Immature natural killer cell (primary cell): ENCODE measurements around the gene KLHL17. TPM values are rescaled to one million over a fixed set of nuclear protein-coding genes. Genes with fewer than 3 reads are reported as not detected.

Experiments
- DNase-seq, 3 donors: peaks; one replicate each; pipeline ENCODE4 v3.0.0; 2022; ENCODE audit warnings: mixed read lengths in 1 of 3
- H3K27ac Mint-ChIP-seq, 6 donors: one replicate each; pipeline ENCODE4 v1.8.0; 2020; ENCODE audit warnings: mixed read lengths in 6 of 6, mild to moderate bottlenecking in 5 of 6, inconsistent platforms in 4 of 6, moderate library complexity in 3 of 6
- H3K27me3 Mint-ChIP-seq, 3 donors: one replicate each; pipeline ENCODE4 v1.8.0; 2020 to 2021; ENCODE audit warnings: low read depth in 3 of 3, mild to moderate bottlenecking in 3 of 3, mixed read lengths in 3 of 3, moderate library complexity in 3 of 3, inconsistent platforms in 1 of 3
- H3K36me3 Mint-ChIP-seq, 3 donors: one replicate each; pipeline ENCODE4 v1.8.0; 2020; ENCODE audit warnings: mixed read lengths in 3 of 3, inconsistent platforms in 2 of 3, mild to moderate bottlenecking in 2 of 3
- H3K4me1 Mint-ChIP-seq, 2 donors: one replicate each; pipeline ENCODE4 v1.8.0; 2020; ENCODE audit warnings: inconsistent platforms in 2 of 2, mild to moderate bottlenecking in 2 of 2, mixed read lengths in 2 of 2, moderate library complexity in 1 of 2
- H3K4me3 Mint-ChIP-seq, 5 donors: one replicate each; pipeline ENCODE4 v1.8.0; 2020; ENCODE audit warnings: mild to moderate bottlenecking in 5 of 5, mixed read lengths in 5 of 5, inconsistent platforms in 3 of 5, moderate library complexity in 3 of 5
- H3K9me3 Mint-ChIP-seq, 6 donors: one replicate each; pipeline ENCODE4 v1.8.0; 2020; ENCODE audit warnings: mild to moderate bottlenecking in 6 of 6, mixed read lengths in 6 of 6, inconsistent platforms in 4 of 6, moderate library complexity in 3 of 6
- polyA plus RNA-seq, 3 donors: library from polyadenylated mRNA; unstranded; fragments of 300-500 nt; fragmentation: Illumina TruSeq; gene quantifications; one replicate each; pipeline ENCODE4 v1.2.3, GENCODE V29; 2021

Gene KLHL17
- polyA plus RNA-seq, 3 donors from 2014 or later: 1.8 to 2.2 TPM; not detected in 1

GRCh38 chr1:936348-937264 lies 23.8 kb upstream of the KLHL17 start:
- no peak overlapping the region for H3K4me3 Mint-ChIP-seq
- peaks cover 2 to 9% of the 10 kb centered on the region in 2 donors for H3K4me1 Mint-ChIP-seq
- H3K36me3 Mint-ChIP-seq: no peaks in the 10 kb centered on the region
- no peak for DNase-seq
- no peaks in the 10 kb centered on the region for H3K9me3 Mint-ChIP-seq
- H3K27me3 Mint-ChIP-seq: peaks cover 4 to 18% (median 12%) of the 10 kb centered on the region in 3 donors
- no peak overlapping the region for H3K27ac Mint-ChIP-seq

- Mint-ChIP-seq H3K27me3 (peaks cover 4 to 18% (median 11%) of the 10 kb centered on the region in 3 donors), H3K36me3 (no peaks in the 10 kb centered on the region), H3K4me3 (no peak overlapping the region), H3K27ac (no peak overlapping the region), H3K9me3 (no peaks in the 10 kb centered on the region), H3K4me1 (peaks cover 0 to 8% of the 10 kb centered on the region in 2 donors)
- DNase-seq: no peak
These were observed 22.9 kb upstream of the KLHL17 start for GRCh38 chr1:937521-937920.

GRCh38 chr1:938088-938683 lies 22.2 kb upstream of the KLHL17 start:
- H3K27me3 Mint-ChIP-seq: peaks cover 4 to 17% (median 10%) of the 10 kb centered on the region in 3 donors
- H3K36me3 Mint-ChIP-seq: no peaks in the 10 kb centered on the region
- H3K27ac Mint-ChIP-seq: no peak overlapping the region
- peaks cover 0 to 8% of the 10 kb centered on the region in 2 donors for H3K4me1 Mint-ChIP-seq
- H3K4me3 Mint-ChIP-seq: no peak overlapping the region
- no peaks in the 10 kb centered on the region for H3K9me3 Mint-ChIP-seq
- no peak for DNase-seq

DNA sequence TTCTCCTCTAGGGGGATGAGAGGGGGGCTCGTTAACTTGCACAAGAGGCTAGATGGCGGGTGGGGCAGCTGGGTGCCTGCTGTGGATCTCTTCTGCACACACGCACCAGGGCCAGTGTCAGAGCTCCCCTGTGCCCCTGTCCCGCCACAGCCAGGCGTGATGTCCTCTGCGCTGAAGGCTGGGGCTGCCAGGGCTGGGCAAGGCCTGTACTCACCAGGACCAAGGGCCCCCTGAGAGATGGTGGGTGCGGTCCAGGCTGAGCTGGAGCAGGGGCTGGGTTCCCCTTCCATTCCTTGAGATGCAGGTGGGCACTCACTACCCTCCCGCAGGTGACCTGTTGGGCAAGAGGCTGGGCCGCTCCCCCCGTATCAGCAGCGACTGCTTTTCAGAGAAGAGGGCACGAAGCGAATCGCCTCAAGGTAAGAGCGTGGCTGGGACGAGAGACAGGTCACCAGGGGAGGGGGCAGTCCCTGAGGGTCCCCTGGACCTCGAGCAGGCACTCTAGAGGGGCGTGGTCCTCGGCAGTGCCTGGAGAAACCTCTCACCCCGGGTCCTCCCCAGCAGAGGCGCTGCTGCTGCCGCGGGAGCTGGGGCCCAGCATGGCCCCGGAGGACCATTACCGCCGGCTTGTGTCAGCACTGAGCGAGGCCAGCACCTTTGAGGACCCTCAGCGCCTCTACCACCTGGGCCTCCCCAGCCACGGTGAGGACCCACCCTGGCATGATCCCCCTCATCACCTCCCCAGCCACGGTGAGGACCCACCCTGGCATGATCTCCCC lies 21.5 kb upstream of the KLHL17 start:
- Mint-ChIP-seq H3K4me1 (peaks cover 0 to 8% of the 10 kb centered on the region in 2 donors), H3K27me3 (peaks cover 4 to 19% (median 10%) of the 10 kb centered on the region in 3 donors), H3K9me3 (no peaks in the 10 kb centered on the region), H3K27ac (no peak overlapping the region), H3K36me3 (no peaks in the 10 kb centered on the region), H3K4me3 (peak overlapping the region in 1 of 5 donors; percentile 38)
- no peak for DNase-seq

DNA sequence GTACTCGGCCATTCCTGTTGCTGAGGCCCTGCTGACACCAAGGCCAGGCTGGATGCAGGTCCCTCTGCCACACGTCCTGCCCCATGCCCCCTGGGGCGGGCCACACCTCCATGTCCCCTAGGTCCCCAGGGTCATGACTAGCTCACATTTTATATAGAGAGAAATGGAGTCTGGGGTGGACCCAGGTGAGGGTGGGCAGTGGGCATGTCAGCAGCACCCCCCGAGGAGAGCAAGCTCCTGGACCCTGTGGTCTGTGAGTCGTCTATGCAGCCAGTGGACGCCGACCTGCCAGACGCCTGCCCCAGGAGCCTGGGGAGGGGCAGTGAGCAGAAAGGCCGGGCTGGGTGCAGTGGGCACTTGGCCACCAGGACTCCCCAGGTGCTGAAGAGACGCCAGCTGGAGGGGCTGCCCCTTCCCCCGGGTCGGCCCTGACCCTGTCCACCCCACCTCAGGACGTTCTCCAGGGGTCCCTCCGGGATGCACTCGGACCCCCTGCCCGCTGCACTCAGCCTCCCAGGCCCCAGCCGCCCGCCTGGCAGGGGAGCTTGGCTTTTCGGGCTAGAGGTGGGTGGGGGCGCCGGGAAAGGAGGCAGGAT lies 20.8 kb upstream of the KLHL17 start:
- H3K27me3 Mint-ChIP-seq: peaks cover 4 to 19% (median 10%) of the 10 kb centered on the region in 3 donors
- H3K4me3 Mint-ChIP-seq: peak overlapping the region in 1 of 5 donors; percentile 38
- H3K9me3 Mint-ChIP-seq: no peaks in the 10 kb centered on the region
- H3K27ac Mint-ChIP-seq: no peak overlapping the region
- H3K4me1 Mint-ChIP-seq: peaks cover 0 to 8% of the 10 kb centered on the region in 2 donors
- DNase-seq: no peak
- H3K36me3 Mint-ChIP-seq: no peaks in the 10 kb centered on the region

- H3K4me1 Mint-ChIP-seq: peaks cover 0 to 8% of the 10 kb centered on the region in 2 donors
- no peak overlapping the region for H3K27ac Mint-ChIP-seq
- peaks cover 4 to 14% (median 10%) of the 10 kb centered on the region in 3 donors for H3K27me3 Mint-ChIP-seq
- DNase-seq: no peak
- H3K9me3 Mint-ChIP-seq: no peaks in the 10 kb centered on the region
- peak overlapping the region in 4 of 5 donors; percentile 41 to 54 (median 48) for H3K4me3 Mint-ChIP-seq
- H3K36me3 Mint-ChIP-seq: peaks cover 3 to 4% (median 4%) of the 10 kb centered on the region in 3 donors
These were observed 20.0 kb upstream of the KLHL17 start for GRCh38 chr1:940107-941014.

- no peak for DNase-seq
- Mint-ChIP-seq H3K4me1 (peaks cover 0 to 8% of the 10 kb centered on the region in 2 donors), H3K27me3 (peaks cover 4 to 14% (median 10%) of the 10 kb centered on the region in 3 donors), H3K27ac (no peak overlapping the region), H3K4me3 (peak overlapping the region in 4 of 5 donors; percentile 27 to 70 (median 68)), H3K36me3 (peaks cover 4 to 8% (median 4%) of the 10 kb centered on the region in 3 donors), H3K9me3 (no peaks in the 10 kb centered on the region)
These were observed 19.3 kb upstream of the KLHL17 start for GRCh38 chr1:941015-941587.

DNA sequence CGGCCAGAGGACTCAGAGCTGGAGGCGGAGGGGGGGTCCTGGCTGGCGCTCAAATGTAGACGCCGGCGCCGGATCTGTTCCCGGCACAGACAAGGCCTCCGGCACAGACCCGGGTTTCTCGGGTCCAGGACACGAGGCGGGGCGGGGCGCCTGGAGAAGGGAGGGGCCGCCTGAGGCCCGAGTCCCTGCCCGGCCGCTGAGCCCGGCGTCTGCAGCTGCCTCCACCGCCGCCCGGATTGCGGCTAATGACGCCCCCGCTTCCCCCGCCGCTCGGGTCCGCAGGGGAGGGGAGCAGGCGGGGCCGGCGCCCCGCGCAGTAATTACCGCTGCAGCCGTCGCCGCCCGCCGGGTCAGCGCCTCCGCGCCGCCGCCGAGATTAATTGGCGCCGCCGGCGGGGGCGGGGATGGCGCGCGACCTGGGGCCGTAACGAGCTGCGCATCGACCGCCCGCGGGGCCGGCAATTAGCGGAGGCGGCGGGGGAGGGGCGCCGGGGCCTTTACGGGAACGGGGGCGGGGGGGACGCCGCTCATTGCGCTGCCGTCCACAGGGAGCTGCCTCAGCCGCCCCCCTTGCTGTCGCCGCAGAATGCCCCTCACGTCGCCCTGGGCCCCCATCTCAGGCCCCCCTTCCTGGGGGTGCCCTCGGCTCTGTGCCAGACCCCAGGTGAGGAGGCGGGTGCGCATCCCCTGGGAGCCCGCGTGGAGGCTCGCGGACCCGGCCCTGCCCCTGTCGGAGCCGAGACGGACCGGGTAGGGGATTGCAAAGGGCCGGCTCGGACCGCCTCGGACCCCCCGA lies 18.6 kb upstream of the KLHL17 start:
- DNase-seq: no peak
- peaks cover 4 to 14% (median 10%) of the 10 kb centered on the region in 3 donors for H3K27me3 Mint-ChIP-seq
- peaks cover 4 to 8% (median 4%) of the 10 kb centered on the region in 3 donors for H3K36me3 Mint-ChIP-seq
- no peaks in the 10 kb centered on the region for H3K9me3 Mint-ChIP-seq
- peak overlapping the region in 3 of 5 donors; percentile 27 to 70 (median 67) for H3K4me3 Mint-ChIP-seq
- H3K4me1 Mint-ChIP-seq: peaks cover 0 to 8% of the 10 kb centered on the region in 2 donors
- H3K27ac Mint-ChIP-seq: no peak overlapping the region

DNA sequence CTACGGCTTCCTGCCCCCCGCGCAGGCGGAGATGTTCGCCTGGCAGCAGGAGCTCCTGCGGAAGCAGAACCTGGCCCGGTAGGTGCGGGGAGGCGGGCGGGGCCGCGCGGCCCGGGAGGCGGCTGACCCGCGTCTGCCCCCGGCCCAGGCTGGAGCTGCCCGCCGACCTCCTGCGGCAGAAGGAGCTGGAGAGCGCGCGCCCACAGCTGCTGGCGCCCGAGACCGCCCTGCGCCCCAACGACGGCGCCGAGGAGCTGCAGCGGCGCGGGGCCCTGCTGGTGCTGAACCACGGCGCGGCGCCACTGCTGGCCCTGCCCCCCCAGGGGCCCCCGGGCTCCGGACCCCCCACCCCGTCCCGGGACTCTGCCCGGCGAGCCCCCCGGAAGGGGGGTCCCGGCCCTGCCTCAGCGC lies 18.0 kb upstream of the KLHL17 start:
- peaks cover 4 to 8% (median 7%) of the 10 kb centered on the region in 3 donors for H3K36me3 Mint-ChIP-seq
- no peaks in the 10 kb centered on the region for H3K9me3 Mint-ChIP-seq
- peaks cover 4 to 14% (median 10%) of the 10 kb centered on the region in 3 donors for H3K27me3 Mint-ChIP-seq
- no peak overlapping the region for H3K4me3 Mint-ChIP-seq
- DNase-seq: no peak
- H3K27ac Mint-ChIP-seq: no peak overlapping the region
- peaks cover 0 to 8% of the 10 kb centered on the region in 2 donors for H3K4me1 Mint-ChIP-seq

- H3K27ac Mint-ChIP-seq: no peak overlapping the region
- H3K36me3 Mint-ChIP-seq: peaks cover 4 to 8% (median 7%) of the 10 kb centered on the region in 3 donors
- peaks cover 3 to 14% (median 6%) of the 10 kb centered on the region in 3 donors for H3K27me3 Mint-ChIP-seq
- no peak for DNase-seq
- no peaks in the 10 kb centered on the region for H3K9me3 Mint-ChIP-seq
- peaks cover 0 to 8% of the 10 kb centered on the region in 2 donors for H3K4me1 Mint-ChIP-seq
- no peak overlapping the region for H3K4me3 Mint-ChIP-seq
These were observed 17.4 kb upstream of the KLHL17 start for GRCh38 chr1:942864-943533.
